Ovary (tissue), 9 donors: ENCODE results near the gene HSPA1L. TPM values are rescaled to one million over a fixed set of nuclear protein-coding genes. Genes with fewer than 3 reads are reported as not detected.
"Not testable (repeated sequence)": the region's sequence is repeated elsewhere in the genome, so short reads cannot be mapped to it uniquely, and the experiment has no call there.

Experiments
- DNase-seq, 5 donors: peaks; one replicate each; pipeline ENCODE4 v3.0.0-alpha.2; 2019 to 2020
- H3K27ac ChIP-seq, 2 donors: fragments of 200-600 bp; one replicate each; pipeline versions ENCODE4 v1.5.1 to v1.8.0; 2019 to 2022
- H3K27me3 ChIP-seq: fragments of 200-600 bp; one replicate; pipeline ENCODE4 v1.8.0; 2022
- H3K36me3 ChIP-seq: fragments of 200-600 bp; sonication (generic); one replicate; pipeline ENCODE4 v1.5.1; 2019
- H3K4me1 ChIP-seq: one replicate; pipeline ENCODE4 v1.8.1; 2013; ENCODE audit warnings: mild to moderate bottlenecking, moderate library complexity; ENCODE audit not compliant: insufficient read depth
- H3K4me3 ChIP-seq: fragments of 200-600 bp; sonication (generic); one replicate; pipeline ENCODE4 v1.5.1; 2017
- H3K9me3 ChIP-seq, 2 donors: fragments of 200-600 bp in 1 of 2; sonication (generic) in 1 of 2; one replicate each; pipeline versions ENCODE4 v1.5.1 to v1.8.1; 2013 to 2019; ENCODE audit warnings: mild to moderate bottlenecking in 1 of 2, moderate library complexity in 1 of 2
- CTCF ChIP-seq, 3 donors: fragments of 450-650 bp in 2 of 3; fragments of 200-600 bp in 1 of 3; IDR thresholded peaks; one replicate each; pipeline versions ENCODE4 v1.5.1 to v1.8.0; 2016 to 2022; ENCODE audit warnings: antibody characterized with exemption in 3 of 3, mild to moderate bottlenecking in 1 of 3
- EP300 ChIP-seq: sonication (generic); formaldehyde crosslinking; IDR thresholded peaks from one replicate; pipeline ENCODE4 v1.6.1; 2017; ENCODE audit warnings: antibody characterized with exemption
- POLR2A ChIP-seq: fragments of 450-650 bp; IDR thresholded peaks from one replicate; pipeline ENCODE4 v1.6.1; 2017; ENCODE audit warnings: antibody characterized with exemption, mild to moderate bottlenecking, moderate library complexity
- WGBS, 3 donors: extraction: QIAGEN DNeasy Blood & Tissue Kit in 1 of 3; methylation state at CpG; one replicate each; pipeline versions ENCODE4 v1.1.5 to v1.1.7; 2013 to 2017; 5-methylcytosine and 5-hydroxymethylcytosine counted together
- intact Hi-C, 4 donors: fragments of 100-400 bp; cut with DNase I; formaldehyde crosslinking; loops; one replicate each; pipeline versions ENCODE4 v1.11.0 to v1.15.1; 2022 to 2023
- polyA plus RNA-seq, 2 donors: library from polyadenylated mRNA; stranded (reverse); fragments of 200-250 nt in 1 of 2; fragments of 350-450 nt in 1 of 2; fragmentation: Illumina TruSeq in 1 of 2; extraction: RNeasy Lipid Tissue Mini Kit (QIAGEN cat#74804) in 1 of 2; gene quantifications; one replicate each; pipeline ENCODE4 v1.2.3, GENCODE V29; 2013 to 2014
- total RNA-seq, 7 donors: library from RNA; depleted of rRNA in 2 of 7; stranded (reverse); fragments of >200 nt in 2 of 7; fragmentation: NEBNext Ultra II Directional in 3 of 7; extraction: Animal tissue kit (Norgen Biotek cat#: 25700) in 3 of 7; gene quantifications; one replicate each; pipeline versions ENCODE4 v1.1.0 to v1.2.4, GENCODE V29; 2016 to 2023
- donor health status: DM: no; HTN: no; CAD: no; lungs with moderate emphysema.
- donor health status: DM: no; HTN: no; CAD: no.
- donor health status: Bipolar disorder and iron deficiency.
- donor health status: DM: yes; HTN: yes; CAD: no.
- donor health status: DM: no; HTN: no; CAD: no.
- donor health status: DM: yes; HTN: yes; CAD: no.

Gene HSPA1L
- total and polyA plus RNA-seq, 9 donors: 1.3 to 6.1 (median 3.9) TPM

- H3K27me3 ChIP-seq: no peaks in the 10 kb centered on the region
- H3K36me3 ChIP-seq: no peaks in the 10 kb centered on the region
- WGBS, 3 donors: 28 to 36% (median 36%) methylated on average over 17 of the region's 17 CpGs
- peak overlapping the region; percentile 53 for H3K4me3 ChIP-seq
- no peaks in the 10 kb centered on the region for H3K9me3 ChIP-seq
- intact Hi-C loops: loop anchor here in 2 of 4 donors (10.0 kb wide), 1 partner anchor 177 kb away; the partner anchor contains the start of gene LY6G5C (in 2 of the 2)
- no peak for TF ChIP-seq CTCF (IDR thresholded peaks at IDR 0.05)
- peaks cover 4% of the 10 kb centered on the region for H3K4me1 ChIP-seq
- H3K27ac ChIP-seq: peak overlapping the region; percentile 65 to 70
- DNase-seq: peak in 1 of 5 donors; percentile 14
These were observed 46.8 kb upstream of the HSPA1L start for GRCh38 chr6:31861919-31862343.

- H3K4me3 ChIP-seq: no peak overlapping the region
- H3K27ac ChIP-seq: no peak overlapping the region
- DNase-seq: no peak
- WGBS, 3 donors: 84 to 90% (median 88%) methylated on average over 7 of the region's 7 CpGs
- no peak for TF ChIP-seq EP300
- TF ChIP-seq POLR2A: no peak
- no peaks in the 10 kb centered on the region for H3K27me3 ChIP-seq
- no peaks in the 10 kb centered on the region for H3K9me3 ChIP-seq
- peaks cover 4% of the 10 kb centered on the region for H3K4me1 ChIP-seq
- H3K36me3 ChIP-seq: no peaks in the 10 kb centered on the region
- intact Hi-C loops: loop anchor here in 2 of 4 donors (10.0 kb wide), 1 partner anchor 176 kb away; the partner anchor contains the start of gene LY6G5C (in 2 of the 2)
These were observed 46.1 kb upstream of the HSPA1L start for GRCh38 chr6:31861150-31861549.

- H3K27ac ChIP-seq: no peak overlapping the region
- whole genome bisulfite sequencing, 3 donors: 89 to 95% (median 92%) methylated on average over 13 of the region's 13 CpGs
- no peak overlapping the region for H3K4me3 ChIP-seq
- TF ChIP-seq POLR2A: no peak
- no peak for TF ChIP-seq EP300
- TF ChIP-seq CTCF (IDR thresholded peaks at IDR 0.05): no peak
- DNase-seq: no peak
- no peaks in the 10 kb centered on the region for H3K9me3 ChIP-seq
- H3K36me3 ChIP-seq: no peaks in the 10 kb centered on the region
- no peaks in the 10 kb centered on the region for H3K27me3 ChIP-seq
- peaks cover 4% of the 10 kb centered on the region for H3K4me1 ChIP-seq
- intact Hi-C loops: loop anchor here in 2 of 4 donors (10.0 kb wide), 1 partner anchor 176 kb away; the partner anchor contains the start of gene LY6G5C (in 2 of the 2)
These were observed 45.3 kb upstream of the HSPA1L start for GRCh38 chr6:31860349-31860748.

GRCh38 chr6:31859923-31860322 is 44.8 kb upstream of the HSPA1L start:
- H3K4me3 ChIP-seq: no peak overlapping the region
- no peak for DNase-seq
- H3K27me3 ChIP-seq: no peaks in the 10 kb centered on the region
- no peaks in the 10 kb centered on the region for H3K36me3 ChIP-seq
- peaks cover 4% of the 10 kb centered on the region for H3K4me1 ChIP-seq
- intact Hi-C loops: loop anchor here in 2 of 4 donors (10.0 kb wide), 1 partner anchor 175 kb away; the partner anchor contains the start of gene LY6G5C (in 2 of the 2)
- no peak overlapping the region for H3K27ac ChIP-seq
- no peaks in the 10 kb centered on the region for H3K9me3 ChIP-seq
- TF ChIP-seq POLR2A (no peak), CTCF (IDR thresholded peaks at IDR 0.05) (no peak), EP300 (no peak)
- 85 to 88% (median 85%) methylated on average over 11 of the region's 11 CpGs for WGBS, 3 donors

- DNase-seq: no peak
- no peak overlapping the region for H3K4me3 ChIP-seq
- TF ChIP-seq EP300 (no peak), POLR2A (no peak), CTCF (IDR thresholded peaks at IDR 0.05) (no peak)
- intact Hi-C loops: no loop called here
- WGBS, 3 donors: 89 to 97% (median 95%) methylated on average over 8 of the region's 8 CpGs
- H3K4me1 ChIP-seq: peaks cover 4% of the 10 kb centered on the region
- no peaks in the 10 kb centered on the region for H3K27me3 ChIP-seq
- H3K27ac ChIP-seq: no peak overlapping the region
- no peaks in the 10 kb centered on the region for H3K36me3 ChIP-seq
- no peaks in the 10 kb centered on the region for H3K9me3 ChIP-seq
These were observed 43.6 kb upstream of the HSPA1L start for GRCh38 chr6:31858707-31859106.

- H3K4me3 ChIP-seq, H3K27ac ChIP-seq, H3K4me1 ChIP-seq, H3K9me3 ChIP-seq, intact Hi-C loops, H3K36me3 ChIP-seq, H3K27me3 ChIP-seq, DNase-seq: not testable (repeated sequence)
- 83 to 92% (median 90%) methylated on average over 8 of the region's 8 CpGs for WGBS, 3 donors
These were observed 42.7 kb upstream of the HSPA1L start for GRCh38 chr6:31857774-31858173.

GRCh38 chr6:31851980-31852718 is 37.1 kb upstream of the HSPA1L start:
- not testable (repeated sequence) for H3K9me3 ChIP-seq

More at GRCh38 chr6:31851980-31852718, 37.1 kb upstream of the HSPA1L start:
- WGBS, 3 donors: 82 to 86% (median 85%) methylated on average over 20 to 35 of the region's 35 CpGs
- H3K4me1 ChIP-seq, DNase-seq, intact Hi-C loops, H3K36me3 ChIP-seq, H3K4me3 ChIP-seq, H3K27ac ChIP-seq, H3K27me3 ChIP-seq: not testable (repeated sequence)
